ENCODE results near the gene MRPL55. TPM values are rescaled to one million over a fixed set of nuclear protein-coding genes. Genes with fewer than 3 reads are reported as not detected.

MRPL55 gene
- total and polyA plus RNA-seq, 2 of the 13 experiments (the other 11 are each of a cell fraction or from before 2014, with no cell fraction given), result 58.6 to 92.9 TPM

GRCh38 chr1:228102791-228103620, 6.1 kb downstream of the MRPL55 start, which contains the start of gene C1orf35 (continued):
- TF ChIP-seq MLX (CRISPR knock-in tag; IDR thresholded peaks at IDR 0.05), result peak; percentile 53; the same call in 1 of the 2 replicates
- TF ChIP-seq ZNF17 (CRISPR knock-in tag; IDR thresholded peaks at IDR 0.05), result no peak
- TF ChIP-seq JUND (CRISPR knock-in tag; IDR thresholded peaks at IDR 0.05), result no peak
- peak; percentile 72 for TF ChIP-seq ZBTB2 (CRISPR knock-in tag; IDR thresholded peaks at IDR 0.05; ENCODE audit: low read depth)
- TF ChIP-seq HOMEZ (CRISPR knock-in tag; IDR thresholded peaks at IDR 0.05; ENCODE audit: low read depth), result 0 out of 2 replicates have a peak, but pooled peaks have one; percentile 15
- peak; percentile 92; the same call in 1 of the 2 replicates for TF ChIP-seq ZNF414 (CRISPR knock-in tag; IDR thresholded peaks at IDR 0.05)
- TF ChIP-seq ZFP62 (CRISPR knock-in tag; IDR thresholded peaks at IDR 0.05), result no peak
- TF ChIP-seq HNF4G (IDR thresholded peaks at IDR 0.05; ENCODE audit: borderline replicate concordance, low read depth, low read length), result no peak
- peak; percentile 65 for TF ChIP-seq HNF4G (CRISPR knock-in tag; IDR thresholded peaks at IDR 0.05; ENCODE audit: borderline replicate concordance, low read depth)
- peak; percentile 87 for TF ChIP-seq KDM5A (IDR thresholded peaks at IDR 0.05; ENCODE audit: borderline replicate concordance, low read length)
- TF ChIP-seq PHF8 (CRISPR knock-in tag; IDR thresholded peaks at IDR 0.05), result peak; percentile 92
- TF ChIP-seq ZNF646 (CRISPR knock-in tag; IDR thresholded peaks at IDR 0.05), result no peak
- TF ChIP-seq SMC3 (IDR thresholded peaks at IDR 0.05; ENCODE audit: low read length), result no peak

Data from HepG2 (cell line).